Measurements from ENCODE around the gene SIRT3. TPM values are rescaled to one million over a fixed set of nuclear protein-coding genes. Genes with fewer than 3 reads are reported as not detected.

The SIRT3 gene
- total RNA-seq, 4 donors from 2014 or later = 7.9 to 20.1 (median 14.0) TPM

GRCh38 chr11:204587-205109 lies 31.5 kb downstream of the SIRT3 start:
- WGBS = 85% methylated on average over 9 of the region's 12 CpGs
- no peak for TF ChIP-seq CTCF (IDR thresholded peaks at IDR 0.05)
- no peak for TF ChIP-seq EP300 (IDR thresholded peaks at IDR 0.05)
- no peak for TF ChIP-seq POLR2A (IDR thresholded peaks at IDR 0.05; ENCODE audit: low read depth)
- no peak for TF ChIP-seq POLR2AphosphoS5 (IDR thresholded peaks at IDR 0.05)

GRCh38 chr11:203945-204586 lies 32.1 kb downstream of the SIRT3 start:
- Histone ChIP-seq H3K36me3 (peaks cover 13 to 64% (median 53%) of the 10 kb centered on the region in 4 donors), H3K4me1 (peaks cover 17 to 42% (median 38%) of the 10 kb centered on the region in 4 donors), H3K9me3 (no peaks in the 10 kb centered on the region), H3K27me3 (no peaks in the 10 kb centered on the region), H3K27ac (replicated peaks in 1 of 4) (no peak overlapping the region), H3K4me3 (no peak overlapping the region)
- TF ChIP-seq CTCF (IDR thresholded peaks at IDR 0.05) = no peak
- no peak for TF ChIP-seq POLR2A (IDR thresholded peaks at IDR 0.05; ENCODE audit: low read depth)
- no peak for TF ChIP-seq EP300 (IDR thresholded peaks at IDR 0.05)
- TF ChIP-seq POLR2AphosphoS5 (IDR thresholded peaks at IDR 0.05) = no peak
- WGBS = 80% methylated on average over 4 of the region's 4 CpGs
- intact Hi-C loops (cut with DNase I) = loop anchor here (10.0 kb wide), 1 partner anchor 161 kb away; the partner anchor contains the start of gene B4GALNT4
- no peak for DNase-seq (ENCODE audit: extremely low spot score)

More at GRCh38 chr11:204587-205109, 31.5 kb downstream of the SIRT3 start:
- H3K27me3 ChIP-seq = no peaks in the 10 kb centered on the region
- intact Hi-C loops (cut with DNase I) = loop anchor here (10.0 kb wide), 1 partner anchor 160 kb away; the partner anchor contains the start of gene B4GALNT4
- DNase-seq (ENCODE audit: extremely low spot score) = no peak
- no peak overlapping the region for H3K4me3 ChIP-seq
- H3K27ac ChIP-seq (replicated peaks in 1 of 4) = no peak overlapping the region
- peaks cover 13 to 68% (median 54%) of the 10 kb centered on the region in 4 donors for H3K36me3 ChIP-seq
- H3K4me1 ChIP-seq = peaks cover 23 to 48% (median 44%) of the 10 kb centered on the region in 4 donors
- H3K9me3 ChIP-seq = no peaks in the 10 kb centered on the region

GRCh38 chr11:203056-203944 lies 32.8 kb downstream of the SIRT3 start:
- peaks cover 16 to 40% (median 37%) of the 10 kb centered on the region in 4 donors for H3K4me1 ChIP-seq
- WGBS = 87% methylated on average over 7 of the region's 7 CpGs

More at GRCh38 chr11:203056-203944, 32.8 kb downstream of the SIRT3 start:
- Histone ChIP-seq H3K27ac (replicated peaks in 1 of 4) (no peak overlapping the region), H3K27me3 (no peaks in the 10 kb centered on the region), H3K4me3 (no peak overlapping the region), H3K36me3 (peaks cover 13 to 64% (median 53%) of the 10 kb centered on the region in 4 donors), H3K9me3 (no peaks in the 10 kb centered on the region)
- intact Hi-C loops (cut with DNase I) = loop anchor here (10.0 kb wide), 1 partner anchor 162 kb away; the partner anchor contains the start of gene B4GALNT4
- DNase-seq (ENCODE audit: extremely low spot score) = no peak
- TF ChIP-seq POLR2A (IDR thresholded peaks at IDR 0.05; ENCODE audit: low read depth) (no peak), CTCF (IDR thresholded peaks at IDR 0.05) (no peak), EP300 (IDR thresholded peaks at IDR 0.05) (no peak), POLR2AphosphoS5 (IDR thresholded peaks at IDR 0.05) (no peak)
